ENCODE results near the gene ARID5B.
A peak's percentile ranks its signal among the peaks of the same experiment; 100 is the strongest.

Gene ARID5B

DNA sequence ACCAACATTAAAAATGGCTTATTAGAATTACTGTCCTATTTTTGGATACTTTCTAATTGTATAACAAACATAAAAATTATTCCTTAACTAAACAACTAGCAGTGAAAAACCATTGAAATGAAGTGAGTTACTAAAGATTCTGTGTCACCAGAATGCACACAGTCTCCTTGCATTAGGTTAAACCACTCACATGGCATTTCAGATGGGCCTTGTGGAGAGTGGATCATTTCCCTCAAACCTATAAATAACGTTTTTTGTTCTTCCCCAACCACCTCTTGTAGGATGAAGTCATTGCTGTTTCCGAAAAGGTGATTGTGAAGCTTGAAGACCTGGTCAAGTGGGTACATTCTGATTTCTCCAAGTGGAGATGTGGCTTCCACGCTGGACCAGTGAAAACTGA, 38.4 kb downstream of the ARID5B start:
- no peak for DNase-seq

DNA sequence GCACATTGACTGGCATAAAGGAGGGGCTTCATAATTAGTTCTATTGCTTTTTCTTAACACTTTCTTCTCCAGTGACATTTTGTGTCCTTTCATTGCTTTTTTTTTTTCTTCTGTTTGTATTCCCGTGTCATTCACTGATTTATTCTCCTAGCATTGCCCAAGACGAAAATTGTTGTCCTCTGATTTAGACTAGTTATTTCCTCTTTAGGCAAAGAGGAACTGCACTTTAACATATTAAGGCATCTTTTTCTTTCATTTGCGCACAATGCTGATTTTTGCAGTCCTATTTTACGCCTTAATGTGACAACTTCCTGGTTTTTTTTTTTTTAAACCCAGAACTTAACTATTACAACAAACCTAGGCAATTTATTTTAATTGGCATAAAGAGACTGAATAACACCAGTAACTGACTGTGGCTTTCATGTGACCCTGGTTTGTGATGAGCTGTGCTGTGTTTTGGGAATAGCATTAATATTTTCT, 39.7 kb downstream of the ARID5B start:
- DNase-seq, result no peak

DNA sequence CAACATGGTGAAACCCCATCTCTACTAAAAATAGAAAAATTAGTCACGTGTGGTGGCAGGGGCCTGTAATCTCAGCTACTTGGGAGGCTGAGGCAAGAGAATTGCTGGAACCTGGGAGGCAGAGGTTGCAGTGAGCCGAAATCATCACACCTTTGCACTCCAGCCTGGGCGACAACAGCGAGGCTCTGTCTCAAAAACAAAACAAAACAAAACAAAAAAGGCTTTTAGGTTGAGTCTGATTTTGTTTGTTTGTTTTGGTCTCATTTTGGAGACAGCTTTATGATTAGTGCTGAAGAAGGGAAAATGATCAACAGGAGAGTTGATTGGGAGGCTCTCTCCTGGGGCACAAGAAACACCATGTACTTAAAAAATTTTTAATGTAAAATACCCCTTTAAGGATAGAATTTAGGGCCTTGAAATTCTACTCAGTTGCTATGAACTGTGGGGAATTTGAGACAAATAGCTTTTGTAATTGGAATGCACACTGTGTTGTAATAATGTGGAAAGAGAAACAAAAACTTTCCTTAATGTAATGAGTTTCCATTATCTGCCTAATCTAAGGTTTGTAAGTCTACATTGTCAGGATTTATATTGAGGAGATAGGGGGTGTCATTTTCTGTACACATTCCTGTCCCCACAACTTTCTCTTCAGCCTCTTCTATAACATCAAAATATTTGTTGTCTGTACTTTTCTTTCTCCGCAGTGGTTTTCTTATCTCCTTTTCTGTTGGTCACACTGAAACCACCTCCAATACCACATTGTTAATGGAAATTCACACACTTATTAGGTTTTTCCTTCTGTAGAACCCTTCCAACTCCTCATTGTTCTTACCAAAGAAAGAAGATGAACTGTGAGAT, 41.3 kb downstream of the ARID5B start:
- DNase-seq, result no peak

- DNase-seq, result peak; percentile 33
These were observed 42.3 kb downstream of the ARID5B start for GRCh38 chr10:61943674-61944378.

DNA sequence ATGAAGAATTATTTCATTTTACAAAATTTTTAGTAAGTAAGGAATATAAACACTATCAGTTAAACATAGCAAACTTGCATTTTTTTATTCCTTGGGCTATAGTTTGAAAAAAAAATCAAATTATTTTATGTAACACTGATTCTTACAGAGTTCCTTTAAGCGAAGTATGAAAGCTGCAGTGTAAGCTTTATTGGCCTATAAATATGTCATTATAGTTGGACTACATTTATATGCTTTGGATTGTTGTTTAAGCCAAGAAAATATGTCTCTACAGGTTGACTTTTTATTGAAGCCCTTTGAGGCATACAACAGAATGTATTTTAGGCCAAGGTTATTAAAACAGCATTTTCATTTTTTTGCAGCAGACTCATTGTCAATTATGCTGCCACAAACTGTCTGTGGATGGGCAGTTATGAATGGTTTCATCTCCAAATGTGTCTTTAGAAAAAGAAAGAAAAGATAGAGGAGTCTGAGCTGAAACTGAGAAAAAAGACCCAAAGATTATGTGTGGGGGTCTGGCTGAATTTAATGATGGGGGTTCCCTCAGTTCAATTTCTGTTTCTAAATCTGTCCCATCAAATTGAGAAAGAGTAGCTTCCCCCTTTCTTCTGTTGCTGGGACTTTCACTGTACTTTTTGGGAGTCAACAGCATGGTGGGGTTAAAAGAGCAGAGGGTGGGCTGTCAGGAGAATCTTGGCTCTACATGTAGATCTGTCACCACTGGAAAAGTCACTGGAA, 43.1 kb downstream of the ARID5B start:
- DNase-seq, result no peak

DNA sequence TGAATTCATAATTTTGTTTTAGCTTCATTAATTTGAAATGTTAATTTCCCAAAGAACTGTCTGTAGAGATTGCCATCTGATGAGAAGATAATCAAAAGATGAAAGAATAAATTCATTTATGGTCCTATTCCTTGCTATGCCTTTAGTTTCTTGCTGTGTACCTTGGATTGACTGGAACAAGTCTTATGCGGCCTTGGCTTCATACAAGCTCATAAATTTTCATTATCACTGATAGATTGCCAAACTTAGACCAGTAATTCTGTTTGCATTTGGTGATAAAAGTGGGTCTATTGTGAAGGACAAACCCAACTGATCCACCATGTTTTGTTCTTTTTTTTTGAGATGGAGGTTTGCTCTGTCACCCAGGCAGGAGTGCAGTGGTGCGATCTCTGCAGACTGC, 48.2 kb downstream of the ARID5B start:
- no peak for DNase-seq

DNA sequence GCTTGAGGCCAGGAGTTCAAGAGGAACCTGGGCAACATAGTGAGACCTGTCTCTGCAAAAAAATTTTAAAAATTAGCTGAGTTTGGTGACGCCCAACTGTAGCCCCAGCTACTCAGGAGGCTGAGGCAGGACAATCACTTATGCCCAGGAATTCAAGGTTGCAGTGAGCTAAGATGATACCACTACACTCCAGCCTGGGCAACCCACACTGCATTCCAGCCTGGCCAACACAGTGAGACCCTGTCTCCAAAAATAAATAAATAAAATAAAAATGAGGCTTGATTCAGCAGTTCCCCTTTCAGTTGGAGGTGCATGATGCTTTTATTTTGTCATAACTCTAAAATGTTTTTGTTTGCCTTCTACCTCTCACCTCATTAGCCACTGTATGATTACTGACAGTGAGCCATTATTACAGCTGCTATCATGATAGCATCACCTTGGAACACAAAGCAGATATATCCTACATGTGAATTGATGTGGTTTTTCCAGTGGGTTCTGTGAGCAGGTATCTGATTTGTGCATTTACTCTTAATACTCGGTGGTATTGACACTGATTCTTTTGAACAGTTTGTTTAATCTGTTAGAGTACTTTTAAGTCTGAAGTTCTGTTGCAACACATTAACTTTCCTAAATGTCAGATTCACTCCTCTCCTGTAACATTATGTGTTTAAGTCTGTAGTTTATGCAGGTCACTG, 49.1 kb downstream of the ARID5B start:
- no peak for DNase-seq

DNA sequence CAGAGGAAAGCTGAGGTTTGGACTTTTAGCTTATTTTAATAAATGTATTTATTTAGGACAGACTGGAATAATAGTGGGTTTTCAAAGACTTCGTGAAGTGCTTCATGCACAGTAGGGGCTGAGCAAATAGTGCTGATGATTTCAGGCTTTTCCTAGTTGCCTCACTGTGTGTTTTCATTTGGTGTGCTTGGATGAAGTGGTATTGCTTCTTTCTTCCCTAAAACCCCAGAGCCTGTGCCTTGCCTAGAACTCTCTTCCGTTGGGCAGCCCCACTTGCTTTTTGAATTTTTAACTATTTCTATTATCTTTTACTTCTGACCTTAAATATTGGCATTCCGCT, 49.6 kb downstream of the ARID5B start:
- no peak for DNase-seq

GRCh38 chr10:61952028-61952674, 50.7 kb downstream of the ARID5B start:
- DNase-seq, result no peak

GRCh38 chr10:61953183-61953582, 51.7 kb downstream of the ARID5B start:
- DNase-seq, result no peak

- no peak for DNase-seq
These were observed 56.3 kb downstream of the ARID5B start for GRCh38 chr10:61957806-61958205.

- no peak for DNase-seq
These were observed 56.8 kb downstream of the ARID5B start for GRCh38 chr10:61958311-61958710.

DNA sequence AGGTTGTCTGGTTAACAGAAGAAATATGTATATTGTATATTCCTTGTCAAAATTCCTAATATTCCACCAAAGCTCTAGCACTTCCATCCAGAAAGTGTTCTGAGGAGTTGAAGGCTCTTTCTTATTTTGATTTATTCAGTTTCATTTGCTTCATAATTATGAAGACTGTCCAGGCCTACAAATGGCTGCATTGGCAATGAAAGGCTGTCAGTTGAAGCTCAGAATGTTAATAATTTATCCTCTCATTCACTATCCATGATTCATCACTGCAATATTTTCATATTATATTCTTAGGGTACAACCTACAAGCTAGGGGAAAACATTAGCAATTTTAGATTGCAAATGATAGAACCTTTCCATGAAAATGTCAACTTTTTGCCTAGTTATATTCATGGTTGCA, 57.3 kb downstream of the ARID5B start:
- no peak for DNase-seq

GRCh38 chr10:61959814-61960213, 58.3 kb downstream of the ARID5B start:
- DNase-seq, result no peak

GRCh38 chr10:61960396-61961120, 59.1 kb downstream of the ARID5B start:
- DNase-seq, result no peak

GRCh38 chr10:61961278-61961677, 59.8 kb downstream of the ARID5B start:
- DNase-seq, result no peak

DNA sequence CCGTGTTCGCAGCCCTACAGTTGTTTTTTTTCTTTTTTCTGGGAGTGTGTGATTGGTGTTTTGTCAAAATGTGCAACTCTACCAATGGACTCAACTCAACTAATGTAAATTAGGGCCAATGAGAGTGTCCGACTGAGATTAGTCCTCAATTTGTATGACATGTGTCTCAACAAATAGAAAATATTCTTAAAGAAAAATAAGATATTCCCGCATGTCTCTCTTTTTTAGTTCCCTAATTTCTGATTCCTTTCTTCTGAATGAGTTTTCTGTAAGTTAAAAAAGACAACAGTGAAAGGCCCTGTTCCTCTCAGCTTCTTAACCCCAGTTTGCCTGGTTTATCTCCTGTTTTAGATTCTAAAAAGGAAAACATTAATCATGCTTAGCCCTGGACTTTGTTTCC, 61.5 kb downstream of the ARID5B start:
- no peak for DNase-seq

- DNase-seq, result no peak
These were observed 62.2 kb downstream of the ARID5B start for GRCh38 chr10:61963669-61964058.

DNA sequence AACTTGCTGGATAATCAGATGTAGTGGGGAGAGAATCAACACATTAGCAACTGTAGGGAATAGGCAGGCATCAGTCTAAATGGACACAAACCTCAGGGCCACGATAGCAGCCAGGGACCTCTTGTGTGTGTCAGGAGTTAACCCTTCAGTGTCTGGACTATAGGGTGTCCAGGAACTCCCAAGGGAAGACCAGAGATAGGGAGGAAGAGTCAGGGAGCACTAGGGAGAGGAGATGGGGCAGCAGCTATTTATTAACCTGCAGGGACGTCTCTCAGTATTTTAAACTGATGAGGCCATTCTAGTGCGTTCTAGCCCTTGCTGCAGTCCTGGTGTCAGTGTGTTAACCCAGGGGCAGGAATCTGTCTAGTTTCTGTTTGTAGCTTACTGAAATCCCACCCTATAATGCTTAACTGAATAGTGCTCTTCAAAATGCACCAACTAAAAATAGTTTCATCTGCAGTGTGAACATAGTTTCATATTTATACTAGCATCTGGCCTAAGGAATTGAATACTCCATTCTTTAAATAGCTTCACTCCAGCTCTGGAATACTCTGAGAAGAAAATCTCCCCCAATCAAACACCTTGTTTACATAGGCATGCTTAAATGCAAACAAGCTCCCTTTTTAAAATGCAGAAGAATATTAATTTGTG, 62.7 kb downstream of the ARID5B start:
- no peak for DNase-seq

GRCh38 chr10:61964949-61965702, 63.6 kb downstream of the ARID5B start:
- DNase-seq, result no peak

Measured in eye (tissue), 1 donor.